HUES48 (cell line): ENCODE data around the gene PSD.

Experiments
- H3K27ac ChIP-seq: one replicate; pipeline ENCODE4 v1.7.0; 2013; ENCODE audit warnings: low read depth, low read length, inconsistent platforms
- H3K27me3 ChIP-seq: 2 replicates; pipeline ENCODE4 v1.6.1; 2013; ENCODE audit warnings: mild to moderate bottlenecking, low read length; ENCODE audit not compliant: control insufficient read depth, insufficient read depth
- H3K36me3 ChIP-seq: 2 replicates; pipeline ENCODE4 v1.6.1; 2013; ENCODE audit warnings: low read length; ENCODE audit not compliant: control insufficient read depth, insufficient read depth
- H3K4me1 ChIP-seq: 2 replicates; pipeline ENCODE4 v1.6.1; 2013; ENCODE audit warnings: mild to moderate bottlenecking, low read length; ENCODE audit not compliant: control insufficient read depth, insufficient read depth
- H3K4me3 ChIP-seq: 2 replicates; pipeline ENCODE4 v1.5.1; 2013; ENCODE audit warnings: mild to moderate bottlenecking, low read depth, low read length
- H3K9ac ChIP-seq: 2 replicates; pipeline ENCODE4 v1.6.1; 2013; ENCODE audit warnings: mild to moderate bottlenecking, low read depth, low read length, moderate library complexity
- H3K9me3 ChIP-seq: 2 replicates; pipeline ENCODE4 v1.6.1; 2013; ENCODE audit warnings: low read length; ENCODE audit not compliant: control insufficient read depth, insufficient read depth

The PSD gene

DNA sequence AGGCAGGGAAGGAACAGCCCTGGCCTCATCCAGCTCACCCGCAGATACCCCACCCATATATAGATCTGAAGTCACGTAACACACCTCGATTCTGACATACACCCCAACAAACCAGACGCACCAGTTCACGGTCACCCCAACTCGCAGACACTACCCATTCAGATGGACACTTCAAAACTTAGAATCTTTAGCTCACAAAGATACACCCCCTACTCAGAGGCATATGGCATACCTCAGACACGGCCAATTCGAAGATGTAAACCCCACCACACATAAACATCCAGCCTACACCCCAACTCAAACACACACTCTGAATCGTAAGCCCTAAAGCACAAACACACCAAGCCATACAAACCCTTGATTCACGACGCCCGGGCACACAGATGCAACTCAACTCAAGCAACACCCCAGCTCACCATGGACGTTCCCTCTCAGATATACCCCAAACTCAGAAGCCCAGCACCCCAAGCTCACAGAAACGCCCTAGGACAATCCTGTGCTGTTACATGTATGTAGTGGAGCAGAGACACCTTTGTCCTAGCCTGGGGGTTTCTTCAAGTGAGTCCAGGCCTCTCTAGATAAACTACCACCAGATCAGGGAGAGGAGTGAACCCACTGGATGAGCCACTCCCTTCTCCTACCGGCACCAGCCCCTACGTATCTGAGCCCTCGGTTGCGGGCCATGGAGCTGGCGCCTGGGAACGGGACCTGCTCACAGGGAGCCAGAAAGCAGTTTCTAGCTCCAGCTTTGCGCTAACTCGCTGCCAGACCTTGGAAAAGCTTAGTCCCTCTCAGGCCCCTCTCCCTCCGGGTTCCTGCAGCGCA lies 8.8 kb downstream of the PSD start:
- H3K36me3 ChIP-seq, result no peaks in the 10 kb centered on the region
- no peak overlapping the region for H3K9ac ChIP-seq
- H3K9me3 ChIP-seq, result no peaks in the 10 kb centered on the region
- peaks cover 52% of the 10 kb centered on the region for H3K27me3 ChIP-seq
- H3K4me1 ChIP-seq, result peaks cover 26% of the 10 kb centered on the region; the same call in 1 of the 2 replicates
- no peak overlapping the region for H3K27ac ChIP-seq
- peak overlapping the region; percentile 58 for H3K4me3 ChIP-seq

DNA sequence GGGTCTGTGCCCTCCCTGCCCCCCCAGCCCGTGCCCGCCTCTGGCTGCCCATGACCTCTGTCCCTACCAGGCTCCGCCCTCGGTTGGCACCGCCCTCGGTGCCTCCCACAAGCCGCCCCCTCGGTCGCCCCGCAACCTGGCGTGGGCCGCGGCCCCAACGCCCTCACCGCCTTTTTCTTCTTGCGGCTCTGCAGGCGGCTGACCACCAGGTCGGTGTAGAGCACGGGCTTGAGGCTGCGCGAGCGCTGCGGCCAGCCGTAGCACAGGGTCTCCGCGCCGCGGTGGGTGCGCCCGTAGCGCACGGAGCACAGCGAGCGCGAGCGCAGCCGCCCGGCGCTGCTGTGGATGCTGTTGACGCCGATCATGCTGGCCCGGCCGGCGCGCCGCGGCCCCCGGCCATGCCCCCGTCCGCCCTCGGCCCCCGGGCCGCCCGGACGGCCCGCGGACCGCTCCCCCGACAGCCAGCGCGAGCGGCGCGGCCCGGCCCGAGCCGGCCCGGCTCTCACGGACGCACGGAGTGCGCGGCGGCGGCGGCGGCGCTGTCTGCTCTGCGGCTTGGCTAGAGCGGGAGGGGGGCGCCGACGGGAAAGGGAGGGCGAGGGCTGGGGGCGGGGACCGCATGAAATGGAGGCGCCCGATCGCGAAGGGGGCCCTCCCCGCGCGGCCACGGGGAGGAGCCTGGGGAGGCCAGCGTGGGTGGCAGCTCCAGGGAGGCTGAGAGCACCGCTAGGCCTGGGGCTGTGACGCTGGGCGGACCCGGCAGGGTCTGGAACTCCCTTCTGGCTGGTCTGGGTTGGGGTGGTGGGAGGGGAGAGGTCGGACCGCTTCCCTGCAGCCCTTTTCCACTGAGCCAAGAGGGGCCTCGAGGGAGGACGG lies 9.6 kb downstream of the PSD start:
- Histone ChIP-seq H3K9me3 (no peaks in the 10 kb centered on the region), H3K27me3 (peaks cover 52% of the 10 kb centered on the region), H3K4me1 (peaks cover 26% of the 10 kb centered on the region; the same call in 1 of the 2 replicates), H3K4me3 (peak overlapping the region; percentile 68), H3K27ac (no peak overlapping the region), H3K36me3 (no peaks in the 10 kb centered on the region), H3K9ac (no peak overlapping the region)

DNA sequence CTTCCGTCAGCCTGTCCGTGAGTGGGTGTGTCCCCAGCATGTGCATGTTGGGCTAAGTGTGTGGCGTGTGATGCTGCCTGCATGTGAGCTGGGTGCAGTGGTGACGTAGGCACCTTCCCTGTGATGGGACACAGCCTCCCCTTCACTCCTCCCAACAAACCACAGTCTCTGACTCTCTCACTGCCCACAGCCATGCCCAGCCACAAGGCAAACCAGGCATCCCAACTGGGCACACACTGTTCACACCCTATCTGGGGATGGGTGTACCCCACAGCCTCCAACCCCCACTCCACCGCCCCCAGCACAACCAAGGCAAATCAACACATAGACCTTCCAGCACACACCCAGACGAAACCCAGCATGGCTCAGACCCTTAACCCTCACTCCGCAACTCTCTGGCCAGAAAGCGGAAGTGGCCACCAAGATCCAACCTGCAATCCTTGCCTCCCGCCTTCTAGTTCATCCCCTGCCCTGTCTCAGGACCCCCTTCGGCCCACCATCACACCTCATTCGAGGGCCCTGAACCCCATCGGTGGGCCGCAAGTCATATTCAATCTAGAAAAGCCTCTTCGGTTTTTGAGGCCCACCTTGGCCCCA lies 10.4 kb downstream of the PSD start:
- peak overlapping the region; percentile 68; the same call in 1 of the 2 replicates for H3K4me3 ChIP-seq
- H3K9ac ChIP-seq, result no peak overlapping the region
- H3K9me3 ChIP-seq, result no peaks in the 10 kb centered on the region
- H3K4me1 ChIP-seq, result peaks cover 25% of the 10 kb centered on the region; the same call in 1 of the 2 replicates
- no peaks in the 10 kb centered on the region for H3K36me3 ChIP-seq
- no peak overlapping the region for H3K27ac ChIP-seq
- H3K27me3 ChIP-seq, result peaks cover 52% of the 10 kb centered on the region

DNA sequence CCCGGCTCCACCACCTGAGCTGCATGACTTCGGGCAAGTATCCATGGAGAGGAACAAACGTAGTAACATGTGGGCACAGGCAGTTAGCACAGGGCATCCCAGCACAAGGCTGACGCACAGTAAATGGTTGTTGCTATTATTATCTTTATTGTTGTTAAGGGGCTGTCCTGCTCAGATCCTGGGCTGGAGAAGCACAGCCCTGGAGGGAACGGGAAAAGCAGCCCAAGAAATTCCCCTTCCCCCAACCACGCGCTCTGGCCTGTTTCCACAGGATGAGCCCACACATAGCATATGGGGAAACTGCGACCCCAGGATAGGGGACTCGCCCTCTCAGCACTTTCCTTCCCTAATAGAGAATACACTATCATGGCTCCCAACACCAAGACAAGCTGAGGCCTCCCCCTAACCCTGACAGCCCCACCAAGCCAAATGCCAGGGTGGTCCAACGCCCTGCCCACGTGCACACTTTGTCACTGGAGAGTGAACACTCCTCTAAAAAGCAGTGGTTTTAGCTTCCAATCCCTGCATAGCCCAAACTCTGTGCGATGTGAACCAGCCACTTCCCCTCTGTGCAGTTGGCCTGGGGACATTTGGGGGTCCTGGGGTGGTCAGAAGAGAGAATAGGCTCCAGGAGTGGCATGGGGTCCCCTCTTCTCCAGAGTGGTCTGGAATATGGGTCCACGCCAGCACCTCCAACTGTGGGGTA lies 11.0 kb downstream of the PSD start:
- Histone ChIP-seq H3K9ac (no peak overlapping the region), H3K27me3 (peaks cover 52% of the 10 kb centered on the region), H3K27ac (no peak overlapping the region)

DNA sequence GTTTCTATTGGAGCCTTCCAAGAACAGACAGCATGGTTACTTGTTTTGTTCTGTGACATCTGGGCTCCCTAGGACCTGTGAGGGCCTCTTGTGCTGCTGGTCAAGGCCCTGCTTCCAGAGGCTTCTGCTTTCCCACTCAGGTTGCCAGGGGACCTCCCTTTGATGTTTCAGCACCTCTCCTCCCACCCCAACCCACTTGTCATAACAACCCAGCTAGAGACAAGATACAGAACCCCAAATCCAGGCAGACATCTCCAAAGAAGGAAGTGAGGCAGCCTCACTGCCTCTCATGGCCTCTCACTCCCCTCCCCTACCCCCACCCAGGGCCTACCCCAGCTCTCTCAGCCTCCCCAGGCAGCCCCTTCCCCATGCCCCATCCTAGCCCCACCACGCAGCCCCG lies 11.8 kb downstream of the PSD start:
- Histone ChIP-seq H3K4me1 (peaks cover 21% of the 10 kb centered on the region; the same call in 1 of the 2 replicates), H3K9me3 (no peaks in the 10 kb centered on the region), H3K27me3 (peaks cover 46% of the 10 kb centered on the region), H3K36me3 (0 out of 2 replicates have a peak, but pooled peaks cover under 1% of the 10 kb centered on the region), H3K27ac (no peak overlapping the region), H3K4me3 (no peak overlapping the region), H3K9ac (no peak overlapping the region)

More for the DNA sequence above, 11.0 kb downstream of the PSD start:
- Histone ChIP-seq H3K9me3 (no peaks in the 10 kb centered on the region), H3K4me3 (no peak overlapping the region), H3K4me1 (peaks cover 21% of the 10 kb centered on the region; the same call in 1 of the 2 replicates), H3K36me3 (no peaks in the 10 kb centered on the region)

DNA sequence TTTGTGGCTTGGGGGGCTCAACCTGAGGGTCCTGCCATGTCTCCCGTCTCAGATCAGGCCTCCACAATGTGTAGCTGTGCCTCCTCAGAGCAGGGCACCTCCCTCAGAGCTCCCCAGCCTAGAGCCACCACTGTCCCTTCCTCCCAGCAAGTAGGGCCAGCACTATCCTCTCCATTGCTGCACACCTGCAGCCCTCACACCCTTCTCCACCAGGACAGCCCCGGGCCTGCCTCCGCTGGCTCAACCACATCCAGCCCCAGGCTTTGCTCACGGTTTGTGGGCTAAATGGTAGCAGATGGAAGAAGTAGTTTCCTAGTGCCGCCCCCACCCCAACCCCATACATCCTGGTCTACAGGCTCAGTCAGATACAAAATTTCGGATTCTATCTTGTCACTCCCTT lies 13.0 kb downstream of the PSD start:
- Histone ChIP-seq H3K4me3 (no peak overlapping the region), H3K9ac (no peak overlapping the region), H3K27me3 (peaks cover 34% of the 10 kb centered on the region), H3K27ac (no peak overlapping the region), H3K9me3 (no peaks in the 10 kb centered on the region), H3K36me3 (peaks cover 11% of the 10 kb centered on the region), H3K4me1 (peaks cover 15% of the 10 kb centered on the region; the same call in 1 of the 2 replicates)

DNA sequence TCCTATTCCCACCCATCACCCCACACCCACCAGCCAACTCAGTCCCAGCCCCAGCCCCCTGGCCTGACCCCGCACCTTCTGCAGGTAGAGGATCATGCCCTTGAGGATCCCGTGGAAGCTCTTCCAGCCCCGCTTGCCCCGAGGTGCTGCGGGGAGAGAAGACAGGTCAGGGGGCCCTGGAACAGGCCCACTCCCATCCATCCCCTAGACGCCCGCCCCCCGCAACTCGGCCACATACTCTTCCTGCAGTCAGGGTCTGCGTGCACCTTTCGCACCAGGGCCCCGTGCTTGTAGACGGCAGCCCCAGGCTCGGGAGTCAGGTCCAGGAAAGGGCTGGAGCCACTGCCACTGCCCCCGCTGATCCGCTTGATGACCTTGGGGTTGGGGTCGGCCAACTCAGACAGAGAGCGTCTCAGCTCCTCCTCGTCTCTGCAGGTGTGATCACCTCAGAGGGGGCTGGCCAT lies 13.4 kb downstream of the PSD start:
- Histone ChIP-seq H3K4me3 (no peak overlapping the region), H3K27ac (no peak overlapping the region), H3K36me3 (peaks cover 15% of the 10 kb centered on the region), H3K4me1 (peaks cover 13% of the 10 kb centered on the region; the same call in 1 of the 2 replicates), H3K9me3 (no peaks in the 10 kb centered on the region), H3K27me3 (peaks cover 30% of the 10 kb centered on the region), H3K9ac (no peak overlapping the region)

DNA sequence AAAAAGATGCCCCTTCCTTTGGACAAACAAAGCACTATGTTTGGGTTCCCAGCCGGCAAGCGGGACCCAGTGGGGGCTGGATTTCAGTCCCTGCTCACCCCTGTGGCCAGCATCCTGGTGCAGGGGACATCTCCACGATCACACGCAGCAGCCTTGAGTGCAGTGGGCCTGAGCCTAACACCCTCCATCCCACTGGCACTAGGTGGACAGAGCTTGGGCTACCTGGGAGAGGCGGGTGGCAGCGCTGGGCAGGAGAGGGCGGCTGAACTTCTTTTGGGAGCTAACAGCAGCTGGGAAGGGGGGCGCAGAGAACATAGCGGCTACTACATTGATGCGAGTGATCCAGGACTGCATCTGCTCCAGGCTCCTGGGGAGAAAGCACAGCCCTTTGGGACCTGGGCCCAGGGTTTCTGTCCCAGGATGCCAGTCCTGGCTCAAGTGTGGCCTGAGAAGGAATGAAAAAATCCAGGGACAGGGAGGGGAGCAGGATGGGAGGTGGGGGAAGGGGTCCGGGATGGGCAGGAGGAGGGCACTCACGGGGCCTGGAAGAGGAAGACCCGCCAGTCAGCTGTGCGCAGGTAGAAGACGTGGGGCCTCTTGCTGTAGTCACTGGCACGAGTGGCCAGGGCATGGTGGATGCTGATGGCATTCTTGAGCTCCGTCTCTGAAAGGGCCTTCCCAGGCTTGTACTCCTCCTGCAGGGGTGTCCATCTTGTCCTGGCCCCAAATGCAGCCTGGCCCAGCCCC lies 14.1 kb downstream of the PSD start:
- H3K4me3 ChIP-seq, result no peak overlapping the region
- H3K4me1 ChIP-seq, result peaks cover 10% of the 10 kb centered on the region; the same call in 1 of the 2 replicates
- peaks cover 28% of the 10 kb centered on the region for H3K27me3 ChIP-seq
- H3K9me3 ChIP-seq, result no peaks in the 10 kb centered on the region
- H3K27ac ChIP-seq, result no peak overlapping the region
- peaks cover 15% of the 10 kb centered on the region for H3K36me3 ChIP-seq
- no peak overlapping the region for H3K9ac ChIP-seq

DNA sequence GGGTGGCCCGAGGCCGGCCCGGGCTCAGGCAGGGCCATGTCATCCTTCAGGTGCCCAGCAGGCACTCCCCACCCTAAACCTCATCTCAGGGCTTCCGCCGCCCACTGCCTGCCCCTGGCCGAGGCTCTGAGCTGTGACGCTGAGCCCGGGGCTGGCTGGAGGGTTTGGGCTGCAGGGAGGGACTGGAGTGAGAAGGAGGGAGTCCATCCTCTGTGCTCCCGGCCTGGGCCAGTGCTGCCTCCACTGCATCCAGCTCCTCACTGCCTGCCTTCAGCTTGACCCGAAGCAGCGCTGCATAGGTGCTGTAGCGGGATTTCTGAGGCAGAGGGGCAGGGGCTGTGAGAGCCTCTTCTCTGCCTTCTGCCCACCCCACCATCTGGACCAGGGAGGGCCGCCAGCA lies 15.5 kb downstream of the PSD start:
- peaks cover 4% of the 10 kb centered on the region; the same call in 1 of the 2 replicates for H3K4me1 ChIP-seq
- peaks cover 14% of the 10 kb centered on the region for H3K27me3 ChIP-seq
- H3K4me3 ChIP-seq, result no peak overlapping the region
- no peak overlapping the region for H3K27ac ChIP-seq
- no peaks in the 10 kb centered on the region for H3K9me3 ChIP-seq
- no peak overlapping the region for H3K9ac ChIP-seq
- peaks cover 20% of the 10 kb centered on the region for H3K36me3 ChIP-seq

DNA sequence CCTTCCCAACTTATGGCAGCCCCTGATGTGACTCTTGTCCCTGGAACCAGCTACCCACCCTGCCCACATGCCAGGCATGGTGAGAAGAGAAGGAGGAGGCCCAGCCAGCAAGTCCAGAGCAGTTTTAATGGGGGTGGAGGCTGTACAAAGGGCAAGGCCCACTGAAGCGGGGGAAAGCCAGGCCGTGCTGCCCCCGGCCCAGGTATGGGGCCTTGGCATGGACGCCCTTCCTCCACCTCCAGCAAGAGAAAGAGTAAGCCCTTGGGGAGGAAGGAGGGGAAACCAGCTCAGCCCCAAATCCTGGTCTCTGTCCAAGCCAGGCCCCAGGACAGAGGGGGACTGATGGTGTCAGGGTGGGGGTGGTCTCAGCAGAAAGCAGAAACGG lies 16.1 kb downstream of the PSD start:
- H3K27ac ChIP-seq, result no peak overlapping the region
- peaks cover 26% of the 10 kb centered on the region for H3K36me3 ChIP-seq
- peaks cover 8% of the 10 kb centered on the region for H3K27me3 ChIP-seq
- no peak overlapping the region for H3K9ac ChIP-seq
- no peaks in the 10 kb centered on the region for H3K9me3 ChIP-seq
- H3K4me1 ChIP-seq, result peaks cover 4% of the 10 kb centered on the region; the same call in 1 of the 2 replicates
- no peak overlapping the region for H3K4me3 ChIP-seq
